ENCODE measurements around the gene RAB30.

DNA sequence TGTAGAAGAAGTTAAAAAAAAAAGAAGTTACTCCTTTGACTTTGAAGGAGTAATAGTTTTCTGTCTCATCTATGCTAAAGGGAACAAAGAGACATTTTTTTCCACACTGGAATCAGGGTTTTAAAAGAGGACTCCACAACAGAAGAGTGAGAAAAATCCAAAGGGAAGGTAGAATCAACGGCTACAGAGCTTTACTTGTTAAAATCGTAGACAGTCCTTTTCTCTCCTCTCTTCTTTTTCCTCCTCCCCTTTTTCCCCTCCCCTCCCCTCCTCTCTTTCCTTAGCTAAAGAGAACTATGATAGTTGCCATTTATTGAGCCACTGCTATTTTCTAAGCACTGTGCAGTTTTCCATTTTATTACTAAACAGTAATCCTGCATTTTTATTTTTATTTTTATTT is 141.0 kb downstream of the RAB30 start:
- TF ChIP-seq, protein P1, sequence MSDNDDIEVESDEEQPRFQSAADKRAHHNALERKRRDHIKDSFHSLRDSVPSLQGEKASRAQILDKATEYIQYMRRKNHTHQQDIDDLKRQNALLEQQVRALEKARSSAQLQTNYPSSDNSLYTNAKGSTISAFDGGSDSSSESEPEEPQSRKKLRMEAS (IDR thresholded peaks at IDR 0.05) = no peak
- TF ChIP-seq CEBPB (IDR thresholded peaks at IDR 0.05) = no peak
- TF ChIP-seq YY1 (IDR thresholded peaks at IDR 0.05; ENCODE audit: low read depth) = no peak
- no peak for TF ChIP-seq TAF1 (IDR thresholded peaks at IDR 0.05; ENCODE audit: low read depth)
- TF ChIP-seq, protein P2, sequence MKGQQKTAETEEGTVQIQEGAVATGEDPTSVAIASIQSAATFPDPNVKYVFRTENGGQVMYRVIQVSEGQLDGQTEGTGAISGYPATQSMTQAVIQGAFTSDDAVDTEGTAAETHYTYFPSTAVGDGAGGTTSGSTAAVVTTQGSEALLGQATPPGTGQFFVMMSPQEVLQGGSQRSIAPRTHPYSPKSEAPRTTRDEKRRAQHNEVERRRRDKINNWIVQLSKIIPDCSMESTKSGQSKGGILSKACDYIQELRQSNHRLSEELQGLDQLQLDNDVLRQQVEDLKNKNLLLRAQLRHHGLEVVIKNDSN (IDR thresholded peaks at IDR 0.05) = no peak
- TF ChIP-seq NFIC (IDR thresholded peaks at IDR 0.05) = no peak
- TF ChIP-seq RAD21 (IDR thresholded peaks at IDR 0.05; ENCODE audit: low read depth) = no peak
- TF ChIP-seq, protein P3, sequence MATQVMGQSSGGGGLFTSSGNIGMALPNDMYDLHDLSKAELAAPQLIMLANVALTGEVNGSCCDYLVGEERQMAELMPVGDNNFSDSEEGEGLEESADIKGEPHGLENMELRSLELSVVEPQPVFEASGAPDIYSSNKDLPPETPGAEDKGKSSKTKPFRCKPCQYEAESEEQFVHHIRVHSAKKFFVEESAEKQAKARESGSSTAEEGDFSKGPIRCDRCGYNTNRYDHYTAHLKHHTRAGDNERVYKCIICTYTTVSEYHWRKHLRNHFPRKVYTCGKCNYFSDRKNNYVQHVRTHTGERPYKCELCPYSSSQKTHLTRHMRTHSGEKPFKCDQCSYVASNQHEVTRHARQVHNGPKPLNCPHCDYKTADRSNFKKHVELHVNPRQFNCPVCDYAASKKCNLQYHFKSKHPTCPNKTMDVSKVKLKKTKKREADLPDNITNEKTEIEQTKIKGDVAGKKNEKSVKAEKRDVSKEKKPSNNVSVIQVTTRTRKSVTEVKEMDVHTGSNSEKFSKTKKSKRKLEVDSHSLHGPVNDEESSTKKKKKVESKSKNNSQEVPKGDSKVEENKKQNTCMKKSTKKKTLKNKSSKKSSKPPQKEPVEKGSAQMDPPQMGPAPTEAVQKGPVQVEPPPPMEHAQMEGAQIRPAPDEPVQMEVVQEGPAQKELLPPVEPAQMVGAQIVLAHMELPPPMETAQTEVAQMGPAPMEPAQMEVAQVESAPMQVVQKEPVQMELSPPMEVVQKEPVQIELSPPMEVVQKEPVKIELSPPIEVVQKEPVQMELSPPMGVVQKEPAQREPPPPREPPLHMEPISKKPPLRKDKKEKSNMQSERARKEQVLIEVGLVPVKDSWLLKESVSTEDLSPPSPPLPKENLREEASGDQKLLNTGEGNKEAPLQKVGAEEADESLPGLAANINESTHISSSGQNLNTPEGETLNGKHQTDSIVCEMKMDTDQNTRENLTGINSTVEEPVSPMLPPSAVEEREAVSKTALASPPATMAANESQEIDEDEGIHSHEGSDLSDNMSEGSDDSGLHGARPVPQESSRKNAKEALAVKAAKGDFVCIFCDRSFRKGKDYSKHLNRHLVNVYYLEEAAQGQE (IDR thresholded peaks at IDR 0.05; ENCODE audit: low read depth) = no peak

Measured in Ishikawa (cell line).